Astrocyte of the spinal cord (primary cell): Measurements from ENCODE around the gene CFD.

ENCODE experiments used
- DNase-seq: peaks from one replicate; pipeline ENCODE4 v3.0.0; 2011; ENCODE audit warnings: low read depth, low spot score
- H3K4me3 ChIP-seq: 2 replicates; pipeline ENCODE4 v1.5.1; 2011; ENCODE audit warnings: low read depth, mild to moderate bottlenecking, low read length, moderate library complexity
- CTCF ChIP-seq: IDR thresholded peaks from 2 replicates; pipeline ENCODE4 v1.5.1; 2012; ENCODE audit warnings: low read depth, mild to moderate bottlenecking, low read length, inconsistent platforms
- in situ Hi-C: cut with HindIII; loops from 2 replicates; pipeline ENCODE4 v1.10.0; 2017; ENCODE audit warnings: low sequenced_read_pairs

The CFD gene

GRCh38 chr19:869245-870177, 10.0 kb downstream of the CFD start:
- no peak for TF ChIP-seq CTCF
- H3K4me3 ChIP-seq: no peak overlapping the region
- in situ Hi-C loops: no loop called here
- DNase-seq: peak; percentile 96

- no peak for TF ChIP-seq CTCF
- no peak for DNase-seq
- in situ Hi-C loops: no loop called here
- no peak overlapping the region for H3K4me3 ChIP-seq
These were observed 10.8 kb downstream of the CFD start for GRCh38 chr19:870314-870713.

- H3K4me3 ChIP-seq: no peak overlapping the region
- no peak for TF ChIP-seq CTCF
- in situ Hi-C loops: no loop called here
- DNase-seq: peak; percentile 45
These were observed 11.5 kb downstream of the CFD start for GRCh38 chr19:870963-871401.

- H3K4me3 ChIP-seq: no peak overlapping the region
- no peak for TF ChIP-seq CTCF
- no peak for DNase-seq
- in situ Hi-C loops: no loop called here
These were observed 12.2 kb downstream of the CFD start for GRCh38 chr19:871446-872265.

- H3K4me3 ChIP-seq: no peak overlapping the region
- DNase-seq: peak; percentile 34
- no peak for TF ChIP-seq CTCF
- in situ Hi-C loops: no loop called here
These were observed 12.9 kb downstream of the CFD start for GRCh38 chr19:872266-872951.

GRCh38 chr19:873084-873483, 13.6 kb downstream of the CFD start:
- H3K4me3 ChIP-seq: no peak overlapping the region
- TF ChIP-seq CTCF: no peak

More at GRCh38 chr19:873084-873483, 13.6 kb downstream of the CFD start:
- no peak for DNase-seq
- in situ Hi-C loops: no loop called here
